ENCODE results near the gene NSUN4.

DNA sequence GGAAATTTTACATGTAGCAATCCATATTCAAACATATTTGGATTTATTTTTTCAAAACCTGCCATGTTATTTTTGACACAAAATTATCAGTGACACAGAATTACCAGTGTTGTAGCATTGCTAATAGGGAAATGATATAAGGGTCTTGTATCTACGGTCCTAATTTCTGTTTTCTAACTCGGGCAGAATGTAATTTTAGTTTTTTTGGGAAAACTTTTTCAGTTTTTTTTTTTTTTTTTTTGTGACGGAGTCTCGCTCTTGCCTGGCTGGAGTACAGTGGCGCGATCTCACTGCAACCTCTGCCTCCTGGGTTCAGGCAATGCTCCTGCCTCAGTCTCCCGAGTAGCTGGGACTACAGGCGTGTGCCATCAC, 34.5 kb upstream of the NSUN4 start:
- TF ChIP-seq CTCF (IDR thresholded peaks at IDR 0.05) (no peak), EZH2 (IDR thresholded peaks at IDR 0.05; ENCODE audit: borderline replicate concordance, insufficient read depth, low read depth, low read length, poor library complexity, severe bottlenecking) (no peak)

All from B cell (primary cell).